ENCODE data around the gene RBM15. TPM values are rescaled to one million over a fixed set of nuclear protein-coding genes. Genes with fewer than 3 reads are reported as not detected.

RBM15 gene
- total RNA-seq: 33.3 and 65.6 TPM in 2 replicates

GRCh38 chr1:110338886-110339406 is at the start of gene RBM15:
TSS of gene RBM15 (plus strand) at chr1:110339377. CDS start at chr1:110339406, 29 bp downstream.

GRCh38 chr1:110390692-110391245 is 51.6 kb downstream of the RBM15 start, which contains the start of gene SLC16A4:
TSS of gene SLC16A4 (minus strand) at chr1:110391026. CDS start at chr1:110389323, 1,703 bp downstream.

Other genes starting within 250 kb of the RBM15 start
- not detected in 2 replicates for gene UBL4B, start 226.9 kb upstream of the RBM15 start, total RNA-seq
- 0.14 TPM in 1 of 2 replicates, not detected in the other for gene SLC6A17, start 188.9 kb upstream of the RBM15 start, total RNA-seq
- gene KCNC4, start 129.1 kb upstream of the RBM15 start, total RNA-seq: 0.44 and 1.3 TPM in 2 replicates
- gene SLC16A4, start 51.6 kb downstream of the RBM15 start, total RNA-seq: 57.8 and 106 TPM in 2 replicates
- 65.9 and 73.2 TPM in 2 replicates for gene LAMTOR5, start 68.3 kb downstream of the RBM15 start, total RNA-seq
- gene PROK1, start 111.8 kb downstream of the RBM15 start, total RNA-seq: not detected in 2 replicates
- gene KCNA10, start 179.8 kb downstream of the RBM15 start, total RNA-seq: not detected in 2 replicates